A673 (cell line): ENCODE data around the gene PMEL. TPM values are rescaled to one million over a fixed set of nuclear protein-coding genes. Genes with fewer than 3 reads are reported as not detected.

Source experiments
- BruUV-seq: library from RNA; stranded (reverse); fragments of 400-500 nt; replicated peaks from 2 replicates; lab custom pipeline; 2021; lab: Mats Ljungman, UMichigan
- CTCF ChIA-PET: fragments of 300-600 bp; sonication (Branson Sonifier 250); formaldehyde crosslinking; loops from one replicate; lab custom pipeline; 2022; ENCODE audit warnings: antibody characterized with exemption; lab: Charles Lee
- POLR2A ChIA-PET: fragments of 300-600 bp; sonication (Branson Sonifier 250); formaldehyde crosslinking; loops from one replicate; lab custom pipeline; 2022; ENCODE audit warnings: antibody characterized with exemption; ENCODE audit not compliant: low non-redundant PET; lab: Charles Lee
- DNase-seq: peaks from one replicate; pipeline ENCODE4 v3.0.0-alpha.2; 2015; ENCODE audit warnings: low spot score
- H3K27ac ChIP-seq: fragments of 200-600 bp; sonication (generic); 2 replicates; pipeline ENCODE4 v1.5.1; 2016; ENCODE audit warnings: mixed run types, low read depth, mild to moderate bottlenecking, mixed read lengths, antibody characterized with exemption, low read length; ENCODE audit not compliant: poor library complexity, severe bottlenecking
- H3K27me3 ChIP-seq: fragments of 200-600 bp; sonication (generic); replicated peaks from 2 replicates; pipeline ENCODE4 v1.6.1; 2017; ENCODE audit warnings: mixed run types, low read depth, mild to moderate bottlenecking, mixed read lengths, antibody characterized with exemption, low read length; ENCODE audit not compliant: insufficient read depth, poor library complexity
- H3K36me3 ChIP-seq: fragments of 200-600 bp; sonication (generic); 2 replicates; pipeline ENCODE4 v1.6.1; 2016; ENCODE audit warnings: mixed run types, mild to moderate bottlenecking, mixed read lengths, antibody characterized with exemption, low read length; ENCODE audit not compliant: insufficient read depth, poor library complexity, severe bottlenecking
- H3K4me1 ChIP-seq: fragments of 200-600 bp; sonication (generic); 2 replicates; pipeline ENCODE4 v1.6.1; 2017; ENCODE audit warnings: mixed run types, mild to moderate bottlenecking, mixed read lengths, antibody characterized with exemption, low read length; ENCODE audit not compliant: insufficient read depth, poor library complexity, severe bottlenecking
- H3K4me3 ChIP-seq: fragments of 200-600 bp; sonication (generic); 2 replicates; pipeline ENCODE4 v1.5.1; 2016; ENCODE audit warnings: low read depth, mixed run types, mild to moderate bottlenecking, mixed read lengths, low read length; ENCODE audit not compliant: poor library complexity, severe bottlenecking
- H3K9me3 ChIP-seq: fragments of 200-600 bp; sonication (generic); 2 replicates; pipeline ENCODE4 v1.6.1; 2016; ENCODE audit warnings: mixed run types, low read depth, mild to moderate bottlenecking, mixed read lengths, antibody characterized with exemption, low read length; ENCODE audit not compliant: poor library complexity, severe bottlenecking
- CTCF ChIP-seq: fragments of 300-800, 200-600 bp; sonication (generic); conservative IDR thresholded peaks from 2 replicates; pipeline ENCODE4 v1.5.1; 2017; ENCODE audit warnings: low read depth, mild to moderate bottlenecking, antibody characterized with exemption, low read length, moderate library complexity, mixed read lengths
- EZH2 ChIP-seq: fragments of 200-600 bp; sonication (generic); IDR thresholded peaks from 2 replicates; pipeline ENCODE4 v1.6.1; 2017; ENCODE audit warnings: borderline replicate concordance, low read depth, mild to moderate bottlenecking, mixed read lengths, antibody characterized with exemption, low read length; ENCODE audit not compliant: poor library complexity, severe bottlenecking
- intact Hi-C: fragments of 100-400 bp; cut with micrococcal nuclease; formaldehyde crosslinking; loops from one replicate; pipeline ENCODE4 v1.10.0; 2022; ENCODE audit not compliant: unreplicated experiment
- total RNA-seq: library from RNA; stranded (reverse); gene quantifications from 2 replicates; pipeline ENCODE4 v1.2.3, GENCODE V29; 2021

PMEL gene
- total RNA-seq, 1 experiment from 2014 or later, result 1.2 TPM

DNA sequence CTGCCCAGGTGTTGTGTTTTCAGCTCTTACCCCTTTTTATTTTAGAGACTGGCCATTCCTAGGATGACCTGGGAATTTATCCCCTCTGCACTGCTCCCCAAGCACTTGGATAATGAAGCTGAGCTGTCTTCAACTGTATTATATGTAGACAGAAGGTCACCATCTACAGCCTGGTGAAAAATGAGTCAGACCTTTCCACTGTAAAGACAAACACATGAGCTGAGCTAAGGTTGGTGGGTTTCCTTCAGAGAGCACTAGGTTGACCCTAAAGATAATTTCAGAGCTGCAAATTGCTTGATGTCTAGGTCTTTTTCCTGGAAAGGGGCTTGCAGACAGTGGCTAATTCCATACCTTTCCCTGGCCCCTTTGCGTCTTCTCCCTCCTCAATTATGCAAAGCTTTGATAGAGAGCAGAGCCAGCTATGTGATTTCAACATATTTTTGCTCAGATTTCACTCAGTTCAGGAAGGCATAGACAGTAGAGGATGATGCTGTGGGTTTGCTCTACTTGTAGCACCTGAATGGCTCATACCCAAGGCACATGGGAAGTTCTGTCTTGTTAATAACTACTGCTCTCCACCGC, 45.8 kb upstream of the PMEL start:
- TF ChIP-seq CTCF, result no peak
- no peak for TF ChIP-seq EZH2
- Histone ChIP-seq H3K4me1 (peaks cover 4% of the 10 kb centered on the region), H3K4me3 (no peak overlapping the region), H3K9me3 (no peaks in the 10 kb centered on the region), H3K36me3 (no peaks in the 10 kb centered on the region), H3K27me3 (no peaks in the 10 kb centered on the region), H3K27ac (no peak overlapping the region)
- DNase-seq, result no peak
- POLR2A ChIA-PET, result no interaction called here
- CTCF ChIA-PET, result interaction anchor here (0.9 kb wide), 1 partner anchor 69 kb away, joined by 4 read pairs; no protein-coding TSS in a partner anchor
- intact Hi-C loops, result loop anchor here (2.0 kb wide), 1 partner anchor 25 kb away; no protein-coding TSS in a partner anchor
- no TSS peak for BruUV-seq

DNA sequence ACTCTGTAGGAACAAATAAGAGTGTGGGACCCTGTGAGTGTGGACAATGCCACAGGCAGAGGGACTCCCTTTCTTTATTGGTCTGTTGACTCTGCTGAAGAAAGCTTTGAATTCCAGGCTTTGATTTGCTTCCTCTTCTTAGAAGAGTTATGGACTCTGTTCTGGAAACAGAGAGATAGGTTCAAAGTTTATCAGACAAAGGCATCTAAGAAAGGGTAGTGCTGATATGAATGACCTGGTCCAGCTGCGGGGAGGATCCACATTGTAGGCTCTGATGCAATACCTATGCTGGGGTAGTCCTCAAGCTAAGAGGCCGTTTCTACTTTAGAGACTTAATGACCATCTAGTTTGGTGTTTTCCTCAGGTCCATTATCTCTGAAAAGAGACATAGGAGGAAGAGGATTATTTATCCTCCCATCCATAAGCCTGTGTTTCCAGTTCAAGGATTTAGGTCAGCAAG, 44.3 kb upstream of the PMEL start:
- Histone ChIP-seq H3K9me3 (no peaks in the 10 kb centered on the region), H3K4me3 (no peak overlapping the region), H3K27ac (no peak overlapping the region), H3K36me3 (no peaks in the 10 kb centered on the region), H3K4me1 (peaks cover 4% of the 10 kb centered on the region), H3K27me3 (no peaks in the 10 kb centered on the region)
- TSS peak; percentile 36 for BruUV-seq
- intact Hi-C loops, result loop anchor here (2.0 kb wide), 1 partner anchor 27 kb away; no protein-coding TSS in a partner anchor
- ChIA-PET POLR2A (interaction anchor here (0.7 kb wide), 1 partner anchor 36 kb away, joined by 4 read pairs; no protein-coding TSS in a partner anchor), CTCF (interaction anchor here (0.9 kb wide), 1 partner anchor 14 kb away, joined by 5 read pairs; no protein-coding TSS in a partner anchor)
- TF ChIP-seq CTCF (no peak), EZH2 (no peak)
- DNase-seq, result no peak

DNA sequence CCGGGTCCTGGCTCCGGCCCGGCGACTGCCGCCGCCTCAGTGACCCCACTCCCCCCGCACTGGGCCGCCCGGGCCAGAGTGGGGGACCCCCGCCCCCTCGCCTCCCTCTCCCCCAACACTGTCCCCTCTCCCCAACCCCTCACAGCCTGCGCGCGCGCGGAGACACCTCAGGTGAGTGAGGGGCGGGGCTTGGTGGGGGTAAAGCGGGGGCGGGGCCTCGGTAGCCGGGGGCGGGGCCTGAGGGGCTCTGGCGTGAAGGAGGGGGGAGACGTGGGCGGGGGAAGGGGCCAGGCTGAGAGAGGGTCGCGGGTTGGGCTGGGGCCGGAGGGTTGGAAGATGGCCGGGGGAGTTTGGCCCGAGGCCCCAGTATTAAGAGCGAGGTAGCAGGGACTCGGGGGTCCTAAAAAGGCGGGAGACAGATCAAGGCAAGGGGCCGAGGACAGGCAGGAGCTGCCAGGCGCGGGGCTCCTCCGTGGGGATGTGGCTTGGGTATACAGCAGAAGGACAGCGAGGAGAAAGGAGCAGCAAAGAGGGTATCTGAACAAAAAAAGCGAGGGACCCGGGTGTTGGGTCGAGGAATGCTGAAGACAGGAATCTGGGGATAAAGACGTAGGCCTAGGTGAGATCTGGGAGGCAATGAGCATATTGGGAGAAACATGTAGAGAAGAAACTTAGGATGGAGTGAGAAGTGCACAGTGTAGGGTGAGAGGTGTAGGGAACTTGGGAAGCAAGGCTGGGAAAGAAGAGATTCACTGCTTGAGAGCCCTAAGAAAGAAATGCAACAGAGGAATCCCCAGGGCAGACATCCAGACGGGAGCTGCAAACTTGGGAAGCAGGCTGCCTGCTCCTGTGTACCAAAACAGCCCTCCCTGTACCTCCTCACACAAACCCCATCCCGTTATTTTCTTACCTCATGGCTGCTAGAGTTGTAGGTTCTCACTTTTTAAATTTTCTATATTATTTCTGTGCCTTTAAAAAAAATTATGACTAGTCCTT, 42.0 kb upstream of the PMEL start:
- peak overlapping the region; percentile 86 for H3K4me3 ChIP-seq
- H3K36me3 ChIP-seq, result no peaks in the 10 kb centered on the region
- peak overlapping the region; percentile 79 for H3K27ac ChIP-seq
- TF ChIP-seq CTCF (no peak), EZH2 (no peak)
- H3K9me3 ChIP-seq, result no peaks in the 10 kb centered on the region
- ChIA-PET CTCF (no interaction called here), POLR2A (interaction anchor here (0.7 kb wide), 2 partner anchors 179 to 1666 kb away, joined by 4 to 5 read pairs; no protein-coding TSS in a partner anchor)
- peaks cover 4% of the 10 kb centered on the region for H3K4me1 ChIP-seq
- DNase-seq, result peak; percentile 55
- intact Hi-C loops, result no loop called here
- no peaks in the 10 kb centered on the region for H3K27me3 ChIP-seq
- no TSS peak for BruUV-seq
